ENCODE results near the gene GPR156. TPM values are rescaled to one million over a fixed set of nuclear protein-coding genes. Genes with fewer than 3 reads are reported as not detected.
"Not testable (repeated sequence)": the region's sequence is repeated elsewhere in the genome, so short reads cannot be mapped to it uniquely, and the experiment has no call there.

Gene GPR156
- polyA plus RNA-seq, 4 donors: 0.13 to 0.24 TPM; not detected in 2

DNA sequence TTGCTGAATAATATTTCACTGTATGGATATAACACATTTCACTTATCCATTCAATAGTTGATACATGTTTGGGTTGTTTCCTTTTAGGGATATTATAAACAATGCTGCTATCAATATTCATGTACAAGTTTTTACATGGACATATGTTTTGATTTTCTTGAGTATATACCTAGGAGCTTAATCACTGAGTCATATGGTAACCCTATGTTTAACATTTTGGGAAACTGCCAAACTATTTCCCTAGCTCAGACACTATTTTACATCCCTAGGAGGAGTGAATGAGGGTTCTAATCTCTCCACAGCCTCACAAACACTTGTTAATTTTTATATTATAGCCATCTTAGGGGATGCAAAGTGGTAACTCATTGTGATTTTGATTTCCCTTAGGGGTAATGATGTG lies 66.0 kb downstream of the GPR156 start:
- Histone ChIP-seq H3K9me3 (ENCODE audit: control insufficient read depth in 2 of 2, insufficient read depth in 1 of 2, low read depth in 1 of 2, low read length in 1 of 2) (no peaks in the 10 kb centered on the region), H3K4me3 (ENCODE audit: low read depth in 1 of 3, low read length in 3 of 3) (no peak overlapping the region), H3K27ac (ENCODE audit: low read depth in 1 of 3, low read length in 2 of 3) (no peak overlapping the region), H3K27me3 (ENCODE audit: control insufficient read depth in 3 of 3, insufficient read depth in 3 of 3, low read length in 3 of 3) (no peaks in the 10 kb centered on the region), H3K36me3 (ENCODE audit: control insufficient read depth in 3 of 3, insufficient read depth in 2 of 3, low read depth in 1 of 3, low read length in 3 of 3) (no peaks in the 10 kb centered on the region), H3K4me1 (ENCODE audit: control insufficient read depth in 3 of 3, insufficient read depth in 2 of 3, low read depth in 1 of 3, low read length in 2 of 3) (no peaks in the 10 kb centered on the region)
- DNase-seq (no peak), FAIRE-seq (no peak)

DNA sequence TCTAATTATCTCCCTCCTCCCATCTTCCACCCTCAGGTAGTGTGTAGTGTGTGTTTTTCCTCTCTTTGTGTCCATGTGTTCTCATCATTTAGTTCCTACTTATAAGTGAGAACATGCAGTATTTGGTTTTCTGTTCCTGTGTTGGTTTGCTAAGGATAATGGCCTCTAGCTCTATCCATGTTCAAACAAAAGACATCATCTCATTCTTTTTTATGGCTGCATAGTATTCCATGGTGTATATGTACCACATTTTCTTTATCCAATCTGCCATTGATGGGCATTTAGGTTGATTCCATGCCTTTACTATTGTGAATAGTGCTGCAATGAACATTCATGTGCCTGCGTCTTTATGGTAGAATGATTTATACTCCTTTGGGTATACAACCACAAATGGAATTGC lies 68.4 kb downstream of the GPR156 start:
- not testable (repeated sequence) for H3K9me3 ChIP-seq (ENCODE audit: control insufficient read depth in 2 of 2, insufficient read depth in 1 of 2, low read depth in 1 of 2, low read length in 1 of 2); H3K36me3 ChIP-seq (ENCODE audit: control insufficient read depth in 3 of 3, insufficient read depth in 2 of 3, low read depth in 1 of 3, low read length in 3 of 3); H3K27me3 ChIP-seq (ENCODE audit: control insufficient read depth in 3 of 3, insufficient read depth in 3 of 3, low read length in 3 of 3); H3K4me3 ChIP-seq (ENCODE audit: low read depth in 1 of 3, low read length in 3 of 3); FAIRE-seq; H3K27ac ChIP-seq (ENCODE audit: low read depth in 1 of 3, low read length in 2 of 3); DNase-seq; H3K4me1 ChIP-seq (ENCODE audit: control insufficient read depth in 3 of 3, insufficient read depth in 2 of 3, low read depth in 1 of 3, low read length in 2 of 3)
- 92 to 97% (median 95%) methylated on average over 1 of the region's 1 CpG for WGBS, 3 donors

DNA sequence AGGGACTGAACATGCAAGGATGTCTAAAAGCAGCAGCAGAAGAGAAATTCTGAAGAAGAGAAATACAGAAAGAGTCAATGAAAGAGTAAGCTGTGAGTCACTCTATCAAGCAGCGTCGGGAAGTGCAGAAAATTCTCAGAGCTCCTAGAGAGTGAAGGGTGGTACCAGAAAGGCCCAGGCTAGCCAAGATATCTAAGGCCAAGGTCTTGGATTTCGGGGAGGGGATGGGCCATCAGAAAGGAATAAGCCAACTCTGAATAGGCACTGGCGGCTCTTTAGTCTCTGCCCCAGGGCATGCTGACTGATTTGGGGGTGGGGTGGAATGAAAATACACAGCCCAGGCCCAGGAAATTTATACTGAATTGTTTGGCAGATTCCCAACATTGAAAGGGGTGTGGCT lies 70.8 kb downstream of the GPR156 start:
- FAIRE-seq: no peak
- 33 to 68% (median 51%) methylated on average over 4 of the region's 4 CpGs for WGBS, 3 donors

DNA sequence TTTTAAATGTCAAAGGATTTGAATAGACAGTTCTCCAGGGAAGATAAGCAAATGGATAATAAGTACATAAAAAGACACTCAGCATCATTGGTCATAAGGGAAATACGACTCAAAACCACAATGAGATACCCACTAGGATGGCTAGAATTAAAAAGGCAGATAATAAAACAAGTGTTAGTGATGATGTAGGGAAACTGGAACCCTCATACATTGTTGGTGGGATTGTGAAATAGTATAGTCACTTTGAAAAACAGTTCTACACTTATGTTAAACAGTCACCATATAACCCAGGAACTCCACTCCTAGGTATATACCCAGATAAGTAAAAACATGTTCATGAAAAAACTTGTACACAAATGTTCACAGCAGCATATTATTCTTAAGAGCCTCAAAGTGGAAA lies 72.5 kb downstream of the GPR156 start:
- Histone ChIP-seq H3K36me3 (ENCODE audit: control insufficient read depth in 3 of 3, insufficient read depth in 2 of 3, low read depth in 1 of 3, low read length in 3 of 3) (no peaks in the 10 kb centered on the region), H3K27me3 (ENCODE audit: control insufficient read depth in 3 of 3, insufficient read depth in 3 of 3, low read length in 3 of 3) (no peaks in the 10 kb centered on the region), H3K9me3 (ENCODE audit: control insufficient read depth in 2 of 2, insufficient read depth in 1 of 2, low read depth in 1 of 2, low read length in 1 of 2) (no peaks in the 10 kb centered on the region), H3K4me1 (ENCODE audit: control insufficient read depth in 3 of 3, insufficient read depth in 2 of 3, low read depth in 1 of 3, low read length in 2 of 3) (no peaks in the 10 kb centered on the region), H3K27ac (ENCODE audit: low read depth in 1 of 3, low read length in 2 of 3) (no peak overlapping the region), H3K4me3 (ENCODE audit: low read depth in 1 of 3, low read length in 3 of 3) (no peak overlapping the region)
- no peak for DNase-seq
- 79 to 88% (median 79%) methylated on average over 1 of the region's 1 CpG for WGBS, 3 donors
- FAIRE-seq: no peak

More for the DNA sequence above, 70.8 kb downstream of the GPR156 start:
- Histone ChIP-seq H3K36me3 (ENCODE audit: control insufficient read depth in 3 of 3, insufficient read depth in 2 of 3, low read depth in 1 of 3, low read length in 3 of 3) (no peaks in the 10 kb centered on the region), H3K27ac (ENCODE audit: low read depth in 1 of 3, low read length in 2 of 3) (no peak overlapping the region), H3K27me3 (ENCODE audit: control insufficient read depth in 3 of 3, insufficient read depth in 3 of 3, low read length in 3 of 3) (no peaks in the 10 kb centered on the region), H3K9me3 (ENCODE audit: control insufficient read depth in 2 of 2, insufficient read depth in 1 of 2, low read depth in 1 of 2, low read length in 1 of 2) (no peaks in the 10 kb centered on the region), H3K4me3 (ENCODE audit: low read depth in 1 of 3, low read length in 3 of 3) (no peak overlapping the region), H3K4me1 (ENCODE audit: control insufficient read depth in 3 of 3, insufficient read depth in 2 of 3, low read depth in 1 of 3, low read length in 2 of 3) (no peaks in the 10 kb centered on the region)
- DNase-seq: no peak

DNA sequence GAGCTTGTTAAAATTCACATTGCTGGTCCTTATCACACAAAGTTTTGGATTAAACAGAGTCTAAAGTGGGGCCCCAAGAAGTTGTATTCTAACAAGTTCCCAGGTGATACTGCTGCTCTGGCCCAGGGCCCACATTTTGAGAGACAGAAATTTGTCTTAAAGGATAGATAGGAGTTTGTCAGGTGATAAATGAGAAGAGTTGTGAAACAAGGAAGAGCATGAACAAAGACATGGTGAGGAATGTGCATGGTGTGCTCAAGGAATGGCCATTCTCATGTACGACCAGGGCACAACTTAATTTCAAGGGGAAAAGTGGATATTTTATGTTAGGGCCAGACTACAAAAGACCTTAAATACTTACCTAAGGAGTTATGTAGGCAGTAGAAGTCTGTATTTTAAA lies 75.6 kb downstream of the GPR156 start:
- FAIRE-seq: no peak
- WGBS, 3 donors: 76 to 87% (median 86%) methylated on average over 1 of the region's 1 CpG
- Histone ChIP-seq H3K27ac (ENCODE audit: low read depth in 1 of 3, low read length in 2 of 3) (no peak overlapping the region), H3K27me3 (ENCODE audit: control insufficient read depth in 3 of 3, insufficient read depth in 3 of 3, low read length in 3 of 3) (no peaks in the 10 kb centered on the region), H3K4me3 (ENCODE audit: low read depth in 1 of 3, low read length in 3 of 3) (no peak overlapping the region), H3K4me1 (ENCODE audit: control insufficient read depth in 3 of 3, insufficient read depth in 2 of 3, low read depth in 1 of 3, low read length in 2 of 3) (peaks cover 0 to 2% (median 0%) of the 10 kb centered on the region in 3 donors), H3K36me3 (ENCODE audit: control insufficient read depth in 3 of 3, insufficient read depth in 2 of 3, low read depth in 1 of 3, low read length in 3 of 3) (no peaks in the 10 kb centered on the region), H3K9me3 (ENCODE audit: control insufficient read depth in 2 of 2, insufficient read depth in 1 of 2, low read depth in 1 of 2, low read length in 1 of 2) (no peaks in the 10 kb centered on the region)
- no peak for DNase-seq

DNA sequence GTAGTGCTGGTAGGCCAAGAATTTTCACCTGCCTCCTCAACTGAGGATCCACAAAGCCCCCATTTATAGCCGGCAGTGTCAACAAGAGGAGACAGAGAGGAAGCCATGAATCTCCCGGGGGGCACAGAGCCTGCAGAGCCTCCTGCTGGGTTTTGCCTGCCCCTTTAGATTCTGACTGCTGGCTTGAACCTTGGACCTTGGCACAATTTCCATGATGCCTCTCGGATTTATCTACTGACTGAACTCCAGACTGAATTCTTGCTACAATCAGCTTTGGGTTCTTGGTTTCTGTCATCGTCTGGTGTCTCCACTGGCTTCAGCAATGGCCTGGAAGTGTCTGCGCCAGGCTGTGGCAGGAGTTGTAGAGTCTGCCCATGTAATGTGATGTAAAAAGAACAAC lies 80.7 kb downstream of the GPR156 start:
- H3K4me1 ChIP-seq (ENCODE audit: control insufficient read depth in 3 of 3, insufficient read depth in 2 of 3, low read depth in 1 of 3, low read length in 2 of 3): peaks cover 0 to 3% (median 0%) of the 10 kb centered on the region in 3 donors
- no peak for FAIRE-seq
- 69 to 83% (median 80%) methylated on average over 5 of the region's 5 CpGs for WGBS, 3 donors
- no peaks in the 10 kb centered on the region for H3K27me3 ChIP-seq (ENCODE audit: control insufficient read depth in 3 of 3, insufficient read depth in 3 of 3, low read length in 3 of 3)
- H3K36me3 ChIP-seq (ENCODE audit: control insufficient read depth in 3 of 3, insufficient read depth in 2 of 3, low read depth in 1 of 3, low read length in 3 of 3): no peaks in the 10 kb centered on the region
- H3K4me3 ChIP-seq (ENCODE audit: low read depth in 1 of 3, low read length in 3 of 3): no peak overlapping the region
- no peak overlapping the region for H3K27ac ChIP-seq (ENCODE audit: low read depth in 1 of 3, low read length in 2 of 3)
- no peaks in the 10 kb centered on the region for H3K9me3 ChIP-seq (ENCODE audit: control insufficient read depth in 2 of 2, insufficient read depth in 1 of 2, low read depth in 1 of 2, low read length in 1 of 2)
- no peak for DNase-seq

DNA sequence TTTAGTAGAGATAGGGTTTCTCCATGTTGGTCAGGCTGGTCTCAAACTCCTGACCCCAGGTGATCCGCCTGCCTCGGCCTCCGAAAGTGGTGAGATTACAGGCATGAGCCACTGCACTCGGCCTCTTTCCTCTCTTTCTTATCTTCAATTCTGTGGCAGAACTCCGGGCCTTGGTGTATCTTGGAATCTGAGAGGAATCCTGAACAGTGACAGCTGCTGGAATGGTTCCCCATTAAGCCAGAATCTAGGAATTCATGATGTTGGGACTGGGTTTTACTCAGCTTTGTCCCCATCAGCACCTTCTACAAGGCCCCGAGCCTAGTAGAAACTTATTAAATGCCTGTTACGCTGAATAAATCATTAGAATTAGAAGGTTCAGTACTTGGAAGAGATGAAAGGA lies 81.4 kb downstream of the GPR156 start:
- WGBS, 3 donors: 92 to 95% (median 92%) methylated on average over 7 of the region's 7 CpGs
- peaks cover 0 to 3% (median 0%) of the 10 kb centered on the region in 3 donors for H3K4me1 ChIP-seq (ENCODE audit: control insufficient read depth in 3 of 3, insufficient read depth in 2 of 3, low read depth in 1 of 3, low read length in 2 of 3)
- H3K27me3 ChIP-seq (ENCODE audit: control insufficient read depth in 3 of 3, insufficient read depth in 3 of 3, low read length in 3 of 3): no peaks in the 10 kb centered on the region
- DNase-seq (no peak), FAIRE-seq (no peak)
- H3K4me3 ChIP-seq (ENCODE audit: low read depth in 1 of 3, low read length in 3 of 3): no peak overlapping the region
- no peaks in the 10 kb centered on the region for H3K9me3 ChIP-seq (ENCODE audit: control insufficient read depth in 2 of 2, insufficient read depth in 1 of 2, low read depth in 1 of 2, low read length in 1 of 2)
- no peaks in the 10 kb centered on the region for H3K36me3 ChIP-seq (ENCODE audit: control insufficient read depth in 3 of 3, insufficient read depth in 2 of 3, low read depth in 1 of 3, low read length in 3 of 3)
- no peak overlapping the region for H3K27ac ChIP-seq (ENCODE audit: low read depth in 1 of 3, low read length in 2 of 3)

DNA sequence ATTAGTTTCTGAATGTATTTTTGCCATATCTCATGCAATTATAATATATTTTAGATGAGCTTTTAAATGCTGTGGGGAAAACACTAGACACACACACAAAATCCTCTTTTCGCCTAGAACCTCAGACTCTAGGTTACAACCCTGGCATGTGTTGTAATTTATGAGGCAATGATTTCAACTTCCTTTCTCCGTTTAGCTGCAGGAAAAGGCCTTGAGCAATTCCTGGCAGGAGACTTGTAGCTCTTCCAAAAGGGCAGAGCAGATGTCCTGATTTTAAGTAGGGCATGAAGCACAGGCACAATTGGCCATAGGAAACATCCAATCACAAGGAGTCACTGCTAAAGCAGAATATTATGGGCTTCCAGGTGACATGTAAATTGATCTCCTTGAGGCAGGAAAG lies 82.0 kb downstream of the GPR156 start:
- Histone ChIP-seq H3K27me3 (ENCODE audit: control insufficient read depth in 3 of 3, insufficient read depth in 3 of 3, low read length in 3 of 3) (no peaks in the 10 kb centered on the region), H3K4me3 (ENCODE audit: low read depth in 1 of 3, low read length in 3 of 3) (no peak overlapping the region), H3K27ac (ENCODE audit: low read depth in 1 of 3, low read length in 2 of 3) (no peak overlapping the region), H3K36me3 (ENCODE audit: control insufficient read depth in 3 of 3, insufficient read depth in 2 of 3, low read depth in 1 of 3, low read length in 3 of 3) (no peaks in the 10 kb centered on the region), H3K4me1 (ENCODE audit: control insufficient read depth in 3 of 3, insufficient read depth in 2 of 3, low read depth in 1 of 3, low read length in 2 of 3) (peaks cover 0 to 3% (median 0%) of the 10 kb centered on the region in 3 donors), H3K9me3 (ENCODE audit: control insufficient read depth in 2 of 2, insufficient read depth in 1 of 2, low read depth in 1 of 2, low read length in 1 of 2) (no peaks in the 10 kb centered on the region)
- WGBS, 3 donors: 29 to 41% (median 34%) methylated on average over 2 of the region's 2 CpGs
- FAIRE-seq: no peak
- peak; percentile 6 to 30 for DNase-seq

DNA sequence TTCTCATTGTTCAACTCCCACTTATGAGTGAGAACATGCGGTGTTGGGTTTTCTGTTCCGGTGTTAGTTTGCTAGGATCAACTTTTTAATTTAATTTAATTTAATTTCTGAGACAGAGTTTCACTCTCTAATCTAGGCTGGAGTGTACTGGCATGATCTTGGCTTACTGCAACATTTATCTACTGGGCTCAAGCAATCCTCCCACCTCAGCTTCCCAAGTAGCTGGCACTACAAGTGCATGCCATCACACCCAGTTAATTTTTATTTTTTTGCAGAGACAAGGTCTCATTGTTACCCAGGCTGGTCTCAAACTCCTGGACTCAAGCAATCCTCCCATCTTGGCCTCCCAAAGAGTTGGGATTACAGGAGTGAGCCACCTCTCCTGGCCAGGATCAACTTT lies 82.7 kb downstream of the GPR156 start:
- Histone ChIP-seq H3K27ac (ENCODE audit: low read depth in 1 of 3, low read length in 2 of 3) (no peak overlapping the region), H3K27me3 (ENCODE audit: control insufficient read depth in 3 of 3, insufficient read depth in 3 of 3, low read length in 3 of 3) (no peaks in the 10 kb centered on the region), H3K4me1 (ENCODE audit: control insufficient read depth in 3 of 3, insufficient read depth in 2 of 3, low read depth in 1 of 3, low read length in 2 of 3) (peaks cover 0 to 3% (median 0%) of the 10 kb centered on the region in 3 donors), H3K4me3 (ENCODE audit: low read depth in 1 of 3, low read length in 3 of 3) (no peak overlapping the region), H3K36me3 (ENCODE audit: control insufficient read depth in 3 of 3, insufficient read depth in 2 of 3, low read depth in 1 of 3, low read length in 3 of 3) (no peaks in the 10 kb centered on the region), H3K9me3 (ENCODE audit: control insufficient read depth in 2 of 2, insufficient read depth in 1 of 2, low read depth in 1 of 2, low read length in 1 of 2) (no peaks in the 10 kb centered on the region)
- DNase-seq: no peak
- no peak for FAIRE-seq
- WGBS, 3 donors: 95 to 96% (median 96%) methylated on average over 2 of the region's 2 CpGs
